ENCODE data around the gene ARHGAP40. TPM values are rescaled to one million over a fixed set of nuclear protein-coding genes. Genes with fewer than 3 reads are reported as not detected.

Gene ARHGAP40
- total RNA-seq, 1 donor from 2014 or later = not detected

DNA sequence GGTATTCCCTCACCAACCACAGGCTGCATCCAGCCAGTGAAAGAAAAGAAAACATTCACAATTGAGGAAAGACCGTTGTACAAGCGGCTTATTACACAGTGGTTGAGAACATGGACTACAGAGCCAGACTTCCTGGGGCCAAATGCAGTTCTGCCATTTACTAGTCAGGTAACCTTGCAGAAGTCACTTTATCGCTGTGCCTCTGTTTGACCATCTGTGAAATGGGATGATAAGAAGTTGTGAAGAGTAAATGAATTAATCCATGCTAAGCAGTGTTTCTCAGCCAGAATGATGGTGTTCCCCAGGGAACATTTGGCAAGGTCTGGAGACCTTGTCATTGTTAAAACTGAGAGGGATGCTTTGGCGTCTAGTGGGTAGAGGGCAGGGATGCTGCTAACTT, 14.8 kb downstream of the ARHGAP40 start:
- no peak for DNase-seq (ENCODE audit: low spot score)
- H3K27me3 Mint-ChIP-seq (ENCODE audit: insufficient read depth) = peaks cover 10% of the 10 kb centered on the region
- no peaks in the 10 kb centered on the region for H3K4me1 Mint-ChIP-seq (ENCODE audit: low read depth)
- H3K36me3 Mint-ChIP-seq (ENCODE audit: low read depth) = no peaks in the 10 kb centered on the region
- intact Hi-C loops (cut with micrococcal nuclease) = no loop called here
- H3K4me3 Mint-ChIP-seq = no peak overlapping the region
- H3K27ac Mint-ChIP-seq = no peak overlapping the region
- H3K9me3 Mint-ChIP-seq = no peaks in the 10 kb centered on the region

DNA sequence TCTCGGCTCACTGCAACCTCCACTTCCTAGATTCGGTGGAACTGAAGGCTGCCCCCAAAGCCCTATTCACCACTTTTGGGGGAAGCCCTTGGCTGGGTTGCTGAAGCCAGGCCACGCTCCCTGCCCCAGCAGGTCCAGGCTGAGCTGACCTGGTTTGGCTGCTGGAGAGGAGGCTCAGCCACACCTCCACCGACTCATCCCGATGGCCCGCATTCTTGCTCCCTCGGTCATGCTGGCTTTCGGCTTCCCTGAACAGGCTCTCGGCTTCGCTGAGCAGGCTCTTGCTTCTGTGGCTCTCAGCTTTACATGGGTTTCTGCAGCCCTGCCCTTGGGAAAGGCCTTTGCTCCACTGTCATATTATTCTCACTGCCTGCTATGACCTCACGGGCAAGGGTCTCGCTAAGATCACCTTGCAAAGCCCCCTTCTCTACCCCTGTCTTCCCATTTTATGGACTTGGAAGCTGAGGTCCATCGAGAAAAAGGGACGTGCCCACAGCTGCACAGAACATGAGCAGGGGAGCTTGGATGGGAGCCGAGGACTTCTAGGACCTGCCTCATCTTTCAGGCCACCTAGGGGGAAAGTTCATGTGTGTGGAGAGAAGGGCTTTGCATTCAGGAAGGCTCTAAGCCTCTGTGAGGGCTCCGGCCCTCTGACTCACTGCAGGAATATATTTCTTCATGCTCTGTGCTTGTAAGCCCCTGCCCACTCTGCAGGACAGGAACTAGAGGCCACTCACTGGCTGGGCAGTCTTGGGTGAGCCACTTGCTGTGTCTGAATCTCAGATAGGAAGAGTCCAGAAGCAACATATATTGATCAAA, 15.6 kb downstream of the ARHGAP40 start:
- Mint-ChIP-seq H3K4me1 (ENCODE audit: low read depth) (no peaks in the 10 kb centered on the region), H3K36me3 (ENCODE audit: low read depth) (no peaks in the 10 kb centered on the region), H3K27me3 (ENCODE audit: insufficient read depth) (peaks cover 12% of the 10 kb centered on the region), H3K9me3 (no peaks in the 10 kb centered on the region), H3K27ac (no peak overlapping the region), H3K4me3 (no peak overlapping the region)
- DNase-seq (ENCODE audit: low spot score) = no peak
- intact Hi-C loops (cut with micrococcal nuclease) = no loop called here

DNA sequence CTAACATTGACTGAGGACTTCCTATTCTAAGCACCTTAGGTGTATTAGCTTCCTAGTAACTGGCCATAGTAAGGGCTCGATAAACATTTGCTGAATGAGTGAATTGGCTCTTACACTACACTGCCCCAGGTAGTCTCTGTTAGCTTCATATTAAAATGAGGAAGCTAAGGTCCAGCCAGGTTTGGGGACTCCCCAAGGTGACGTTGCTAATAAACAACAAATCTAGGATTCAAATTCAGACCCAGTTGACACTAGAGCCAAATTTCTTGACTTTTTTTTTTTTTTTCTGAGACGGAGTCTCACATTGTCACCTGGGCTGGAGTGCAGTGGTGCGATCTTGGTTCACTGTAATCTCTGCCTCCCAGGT, 16.2 kb downstream of the ARHGAP40 start:
- Mint-ChIP-seq H3K9me3 (no peaks in the 10 kb centered on the region), H3K27ac (no peak overlapping the region), H3K4me1 (ENCODE audit: low read depth) (no peaks in the 10 kb centered on the region), H3K4me3 (no peak overlapping the region), H3K36me3 (ENCODE audit: low read depth) (no peaks in the 10 kb centered on the region), H3K27me3 (ENCODE audit: insufficient read depth) (peaks cover 10% of the 10 kb centered on the region)
- no peak for DNase-seq (ENCODE audit: low spot score)
- intact Hi-C loops (cut with micrococcal nuclease) = no loop called here

DNA sequence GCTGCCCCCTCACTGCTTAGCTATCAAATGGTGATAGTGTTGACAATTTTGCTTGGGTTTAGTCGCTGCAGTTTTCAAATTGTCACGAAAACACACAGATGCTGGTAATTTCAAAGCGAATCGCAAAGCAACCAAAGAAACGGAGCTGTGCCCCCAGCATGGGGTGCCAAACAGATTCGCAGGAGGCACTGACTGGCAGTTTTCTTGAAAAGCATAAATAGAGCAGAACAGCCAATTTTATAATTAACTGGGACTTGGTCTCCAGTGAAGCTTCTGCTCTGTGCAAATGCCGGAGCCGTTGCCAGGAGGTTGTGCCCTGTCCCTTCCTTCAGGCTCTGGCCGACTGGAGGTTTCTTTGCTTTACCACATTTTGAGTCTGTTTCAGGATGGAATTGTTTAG, 18.8 kb downstream of the ARHGAP40 start:
- Mint-ChIP-seq H3K27me3 (ENCODE audit: insufficient read depth) (peaks cover 11% of the 10 kb centered on the region), H3K4me3 (no peak overlapping the region), H3K4me1 (ENCODE audit: low read depth) (no peaks in the 10 kb centered on the region), H3K27ac (no peak overlapping the region), H3K9me3 (no peaks in the 10 kb centered on the region), H3K36me3 (ENCODE audit: low read depth) (no peaks in the 10 kb centered on the region)
- intact Hi-C loops (cut with micrococcal nuclease) = no loop called here
- DNase-seq (ENCODE audit: low spot score) = no peak

DNA sequence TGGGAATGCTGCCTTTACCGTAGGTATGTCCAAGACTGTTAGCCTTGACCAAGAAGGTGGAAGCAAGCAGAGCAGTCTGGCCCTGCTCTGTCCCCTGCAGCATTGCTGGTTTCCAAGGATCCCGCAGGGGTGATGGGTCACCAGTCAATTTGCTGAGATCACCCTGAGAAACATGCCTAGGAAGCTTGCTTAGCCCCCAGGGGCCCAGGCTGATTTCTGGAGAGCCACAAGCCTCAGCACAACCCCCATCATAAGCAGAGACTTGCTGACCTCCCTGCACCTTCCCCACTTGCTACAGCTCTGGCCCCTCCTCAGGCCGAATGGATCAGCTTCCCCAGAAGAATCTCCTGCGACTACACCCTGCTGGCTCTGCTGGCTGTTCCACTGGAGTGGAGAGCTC, 21.5 kb downstream of the ARHGAP40 start:
- peaks cover 10% of the 10 kb centered on the region for H3K27me3 Mint-ChIP-seq (ENCODE audit: insufficient read depth)
- H3K27ac Mint-ChIP-seq = no peak overlapping the region
- no peaks in the 10 kb centered on the region for H3K4me1 Mint-ChIP-seq (ENCODE audit: low read depth)
- H3K4me3 Mint-ChIP-seq = no peak overlapping the region
- DNase-seq (ENCODE audit: low spot score) = no peak
- intact Hi-C loops (cut with micrococcal nuclease) = no loop called here
- no peaks in the 10 kb centered on the region for H3K36me3 Mint-ChIP-seq (ENCODE audit: low read depth)
- H3K9me3 Mint-ChIP-seq = no peaks in the 10 kb centered on the region

DNA sequence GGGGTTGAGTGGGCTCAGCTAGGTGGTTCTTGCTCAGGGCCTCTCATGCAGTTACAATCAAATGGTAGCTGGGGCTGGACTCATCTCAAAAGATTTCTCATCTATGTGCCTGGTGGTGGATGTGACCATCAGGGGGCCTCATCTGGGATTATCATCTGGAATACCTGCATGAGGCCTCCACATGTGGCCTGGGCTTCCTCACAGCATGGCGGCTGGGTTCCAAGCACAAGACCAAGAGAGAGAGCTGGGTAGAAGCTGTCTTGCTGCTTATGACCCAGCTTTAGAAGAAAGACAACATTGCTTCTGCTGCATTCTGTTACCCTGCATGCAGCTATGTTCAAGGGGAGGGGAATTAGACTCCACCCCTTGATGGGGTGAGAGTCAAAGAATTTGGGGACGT, 22.5 kb downstream of the ARHGAP40 start:
- H3K27me3 Mint-ChIP-seq (ENCODE audit: insufficient read depth) = peaks cover 10% of the 10 kb centered on the region
- DNase-seq (ENCODE audit: low spot score) = no peak
- no peaks in the 10 kb centered on the region for H3K4me1 Mint-ChIP-seq (ENCODE audit: low read depth)
- H3K9me3 Mint-ChIP-seq = no peaks in the 10 kb centered on the region
- intact Hi-C loops (cut with micrococcal nuclease) = no loop called here
- no peak overlapping the region for H3K27ac Mint-ChIP-seq
- H3K36me3 Mint-ChIP-seq (ENCODE audit: low read depth) = no peaks in the 10 kb centered on the region
- no peak overlapping the region for H3K4me3 Mint-ChIP-seq

DNA sequence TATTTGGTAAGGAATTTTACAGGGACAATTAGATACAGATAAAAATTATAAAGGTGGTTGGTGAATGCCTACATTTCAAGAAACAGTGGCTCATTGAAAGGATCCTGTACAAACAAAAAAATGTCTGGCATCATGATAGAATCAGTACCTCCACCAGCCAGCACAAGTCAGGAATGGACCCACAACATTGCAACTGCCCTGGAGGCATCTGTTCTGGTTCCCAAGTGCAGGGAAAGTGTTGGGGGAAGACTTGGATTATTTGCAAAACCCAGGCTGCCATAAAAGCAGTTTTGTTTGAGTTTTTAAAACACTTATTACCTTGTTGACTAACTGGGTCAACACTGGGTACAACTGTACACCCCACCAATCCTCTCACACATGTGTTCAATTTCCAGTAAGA, 24.3 kb downstream of the ARHGAP40 start:
- no peak overlapping the region for H3K27ac Mint-ChIP-seq
- no peaks in the 10 kb centered on the region for H3K9me3 Mint-ChIP-seq
- intact Hi-C loops (cut with micrococcal nuclease) = no loop called here
- DNase-seq (ENCODE audit: low spot score) = no peak
- H3K4me1 Mint-ChIP-seq (ENCODE audit: low read depth) = no peaks in the 10 kb centered on the region
- H3K4me3 Mint-ChIP-seq = no peak overlapping the region
- peaks cover 10% of the 10 kb centered on the region for H3K27me3 Mint-ChIP-seq (ENCODE audit: insufficient read depth)
- no peaks in the 10 kb centered on the region for H3K36me3 Mint-ChIP-seq (ENCODE audit: low read depth)

DNA sequence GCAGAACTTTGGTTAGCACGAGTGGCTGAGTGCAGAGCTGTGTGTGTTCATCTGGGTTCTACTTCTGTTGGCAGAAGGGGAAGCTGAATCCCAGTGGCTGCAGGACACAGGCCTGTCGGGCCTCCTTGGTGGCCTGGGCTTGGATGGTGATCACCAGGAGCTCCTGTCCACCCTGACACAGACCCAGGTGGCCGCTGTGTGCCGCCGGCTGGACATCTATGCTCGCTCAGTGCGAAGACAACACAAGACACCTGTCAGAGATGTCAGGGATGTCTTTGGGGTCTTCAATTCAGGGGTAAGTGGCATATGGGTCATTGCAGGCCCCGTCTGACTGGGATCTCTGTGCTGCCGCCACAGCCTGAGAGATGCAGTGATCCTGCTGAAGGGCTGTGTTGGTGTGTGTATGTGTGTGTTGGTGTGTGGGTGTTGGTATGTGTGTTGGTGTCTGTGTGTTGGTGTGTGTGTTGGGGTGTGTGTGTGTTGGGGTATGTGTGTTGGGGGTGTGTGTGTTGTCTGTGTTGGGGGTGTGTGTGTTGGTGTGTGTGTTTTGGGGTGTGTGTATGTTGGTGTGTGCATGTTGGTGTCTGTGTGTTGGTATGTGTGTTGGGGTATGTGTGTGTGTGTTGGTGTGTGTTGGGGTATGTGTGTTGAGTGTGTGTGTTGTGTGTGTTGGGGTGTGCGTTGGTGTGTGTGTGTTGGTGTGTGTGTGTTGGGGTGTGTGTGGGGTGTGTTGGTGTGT, 25.5 kb downstream of the ARHGAP40 start:
- Mint-ChIP-seq H3K4me3 (no peak overlapping the region), H3K27me3 (ENCODE audit: insufficient read depth) (peaks cover 9% of the 10 kb centered on the region), H3K36me3 (ENCODE audit: low read depth) (no peaks in the 10 kb centered on the region), H3K27ac (no peak overlapping the region), H3K4me1 (ENCODE audit: low read depth) (no peaks in the 10 kb centered on the region), H3K9me3 (no peaks in the 10 kb centered on the region)
- intact Hi-C loops (cut with micrococcal nuclease) = no loop called here
- DNase-seq (ENCODE audit: low spot score) = no peak

DNA sequence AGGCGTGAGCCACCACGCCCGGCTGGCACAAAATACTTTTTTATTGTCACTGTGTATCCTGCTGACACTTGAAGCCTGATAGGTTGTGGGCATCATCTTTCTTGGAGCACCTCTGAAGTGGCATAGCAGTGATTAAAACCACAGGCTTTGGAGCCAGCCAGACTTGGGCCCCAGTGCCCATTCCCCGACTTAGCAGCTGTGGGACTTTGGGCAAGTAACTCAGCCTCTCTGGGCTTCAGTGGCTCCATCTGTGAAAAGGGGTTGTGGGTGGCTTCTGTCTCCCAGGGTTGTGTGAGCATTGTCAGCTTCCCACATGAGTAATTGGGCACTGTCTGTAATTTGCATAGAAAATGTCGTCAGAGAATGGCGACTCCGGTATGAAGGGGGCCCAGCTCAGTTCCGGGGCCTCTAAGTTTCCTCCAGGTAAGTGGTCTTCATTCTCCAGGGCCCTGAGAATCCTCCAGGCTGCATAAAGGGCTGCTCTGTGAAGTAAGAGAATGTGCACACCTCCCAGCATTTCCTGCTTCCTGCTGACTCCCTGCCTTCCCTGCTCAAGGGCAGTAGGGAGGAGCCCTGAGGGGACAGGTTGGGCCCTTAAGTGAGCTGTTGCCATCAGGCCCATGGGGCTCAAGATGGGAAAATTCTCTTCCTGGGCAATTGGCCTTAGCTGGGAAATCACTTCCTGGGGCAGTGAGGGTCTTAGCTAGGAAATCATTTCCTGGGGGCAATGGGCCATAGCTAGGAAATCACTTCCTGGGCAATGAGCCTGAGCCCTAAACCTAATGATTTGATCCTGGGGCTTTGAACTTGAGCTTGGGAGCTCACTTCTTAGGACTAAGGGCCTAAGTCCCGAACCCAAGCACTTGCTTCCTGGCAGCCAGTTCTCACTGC, 27.2 kb downstream of the ARHGAP40 start:
- Mint-ChIP-seq H3K9me3 (no peaks in the 10 kb centered on the region), H3K36me3 (ENCODE audit: low read depth) (no peaks in the 10 kb centered on the region), H3K27me3 (ENCODE audit: insufficient read depth) (peaks cover 7% of the 10 kb centered on the region), H3K27ac (no peak overlapping the region), H3K4me3 (no peak overlapping the region), H3K4me1 (ENCODE audit: low read depth) (peaks cover 5% of the 10 kb centered on the region)
- intact Hi-C loops (cut with micrococcal nuclease) = no loop called here
- DNase-seq (ENCODE audit: low spot score) = no peak

DNA sequence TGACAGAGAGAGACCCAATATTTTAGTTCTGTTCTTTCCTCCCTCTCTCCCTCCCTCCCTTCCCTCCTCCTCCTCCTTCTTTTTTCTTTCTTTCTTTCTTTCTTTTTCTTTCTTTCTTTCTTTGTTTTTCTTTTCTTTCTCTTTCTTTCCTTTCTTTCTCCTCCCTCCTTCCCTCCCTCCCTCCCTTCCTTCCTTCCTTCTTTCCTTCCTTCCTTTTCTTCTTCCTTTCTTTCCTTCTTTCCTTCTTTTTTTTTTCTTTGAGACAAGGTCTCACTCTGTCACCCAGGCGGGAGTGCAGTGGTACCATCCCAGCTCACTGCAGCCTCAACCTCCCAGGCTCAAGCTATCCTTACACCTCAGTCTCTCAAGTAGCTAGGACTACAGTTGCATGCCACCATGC, 28.4 kb downstream of the ARHGAP40 start:
- DNase-seq (ENCODE audit: low spot score) = no peak
- no peak overlapping the region for H3K27ac Mint-ChIP-seq
- no peak overlapping the region for H3K4me3 Mint-ChIP-seq
- H3K27me3 Mint-ChIP-seq (ENCODE audit: insufficient read depth) = peaks cover 4% of the 10 kb centered on the region
- peaks cover 5% of the 10 kb centered on the region for H3K4me1 Mint-ChIP-seq (ENCODE audit: low read depth)
- no peaks in the 10 kb centered on the region for H3K36me3 Mint-ChIP-seq (ENCODE audit: low read depth)
- intact Hi-C loops (cut with micrococcal nuclease) = no loop called here
- H3K9me3 Mint-ChIP-seq = no peaks in the 10 kb centered on the region

DNA sequence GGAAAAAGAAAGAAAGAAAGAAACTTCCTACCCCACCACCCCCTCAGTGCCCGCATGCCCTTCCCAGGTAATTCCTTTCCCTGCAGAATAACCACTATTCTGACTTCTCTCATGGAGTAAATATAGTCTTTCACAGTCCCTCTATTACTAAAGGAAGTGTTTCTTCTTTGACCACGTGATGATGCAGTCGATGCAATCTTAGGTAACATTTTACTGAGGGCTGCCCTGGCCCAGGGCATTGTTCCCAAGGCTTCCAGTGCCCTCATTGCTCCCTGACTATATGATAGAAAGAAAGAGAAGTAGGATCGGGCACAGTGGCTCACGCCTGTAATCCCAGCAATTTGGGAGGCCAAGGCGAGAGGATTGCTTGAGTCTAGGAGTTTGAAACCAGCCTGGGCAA, 29.1 kb downstream of the ARHGAP40 start:
- Mint-ChIP-seq H3K36me3 (ENCODE audit: low read depth) (no peaks in the 10 kb centered on the region), H3K27me3 (ENCODE audit: insufficient read depth) (peaks cover 5% of the 10 kb centered on the region), H3K9me3 (no peaks in the 10 kb centered on the region), H3K4me1 (ENCODE audit: low read depth) (peaks cover 5% of the 10 kb centered on the region), H3K4me3 (no peak overlapping the region), H3K27ac (no peak overlapping the region)
- intact Hi-C loops (cut with micrococcal nuclease) = no loop called here
- no peak for DNase-seq (ENCODE audit: low spot score)

DNA sequence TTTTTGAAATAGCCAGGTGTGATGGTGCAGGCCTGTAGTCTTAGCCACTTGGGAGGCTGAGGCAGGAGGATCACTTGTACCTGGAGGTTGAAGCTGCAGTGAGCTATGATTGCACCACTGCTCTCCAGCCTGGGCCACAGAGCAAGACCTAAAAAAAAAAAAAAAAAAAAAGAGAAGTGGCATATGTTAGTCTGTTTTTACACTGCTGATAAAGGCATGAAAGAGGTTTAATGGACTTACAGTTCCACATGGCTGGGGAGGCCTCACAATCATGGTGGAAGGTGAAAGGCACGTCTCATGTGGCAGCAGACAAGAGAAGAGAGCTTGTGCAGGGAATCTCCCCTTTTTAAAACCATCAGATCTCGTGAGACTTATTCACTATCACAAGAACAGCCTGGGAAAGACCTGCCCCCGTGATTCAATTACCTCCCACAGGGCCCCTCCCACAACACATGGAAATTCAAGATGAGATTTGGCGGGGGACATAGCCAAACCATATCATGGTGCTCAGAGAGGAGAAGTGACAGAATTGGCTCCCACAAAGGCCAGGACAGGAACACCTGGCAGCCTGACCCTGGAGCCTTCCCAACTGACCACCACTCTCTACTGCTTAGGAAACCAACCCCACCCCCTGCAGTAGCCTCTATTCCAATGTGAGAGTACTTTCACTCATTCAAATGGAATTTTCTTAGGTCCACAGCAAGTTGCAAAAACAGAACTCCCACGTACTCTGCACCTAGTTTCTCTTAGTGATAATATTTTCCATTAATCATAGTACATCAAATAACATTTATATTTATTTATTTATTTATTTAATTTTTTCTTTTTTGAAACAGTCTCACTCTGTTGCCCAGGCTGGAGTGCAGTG, 29.8 kb downstream of the ARHGAP40 start:
- Mint-ChIP-seq H3K4me1 (ENCODE audit: low read depth) (peaks cover 5% of the 10 kb centered on the region), H3K4me3 (no peak overlapping the region), H3K27ac (no peak overlapping the region), H3K27me3 (ENCODE audit: insufficient read depth) (peaks cover 7% of the 10 kb centered on the region), H3K36me3 (ENCODE audit: low read depth) (no peaks in the 10 kb centered on the region), H3K9me3 (no peaks in the 10 kb centered on the region)
- intact Hi-C loops (cut with micrococcal nuclease) = no loop called here
- DNase-seq (ENCODE audit: low spot score) = no peak
